Fibroblast of the aortic adventitia (primary cell): ENCODE measurements around the gene HAND1. TPM values are rescaled to one million over a fixed set of nuclear protein-coding genes. Genes with fewer than 3 reads are reported as not detected.

Experiments used
- DNase-seq: peaks from one replicate; pipeline ENCODE4 v3.0.0-alpha.2; 2010; ENCODE audit warnings: low read depth
- H3K4me3 ChIP-seq: 2 replicates; pipeline ENCODE4 v1.5.1; 2011; ENCODE audit warnings: low read depth, mild to moderate bottlenecking, control low read depth, low read length, moderate library complexity
- CTCF ChIP-seq: IDR thresholded peaks from 2 replicates; pipeline ENCODE4 v1.5.1; 2011; ENCODE audit warnings: mild to moderate bottlenecking, low read length, control low read depth, inconsistent platforms; ENCODE audit not compliant: insufficient read depth
- total RNA-seq: library from RNA; depleted of rRNA; stranded (reverse); fragments of >200 nt; gene quantifications from 2 replicates; pipeline ENCODE4 v1.2.3, GENCODE V29; 2012; ENCODE audit warnings: low replicate concordance

The HAND1 gene
- total RNA-seq, 1 donor, result not detected

- TF ChIP-seq CTCF, result no peak
These were observed 35.2 kb downstream of the HAND1 start for GRCh38 chr5:154442801-154443200.

GRCh38 chr5:154440540-154440939 lies 37.5 kb downstream of the HAND1 start:
- no peak overlapping the region for H3K4me3 ChIP-seq
- DNase-seq, result no peak
- TF ChIP-seq CTCF, result no peak

More at GRCh38 chr5:154442801-154443200, 35.2 kb downstream of the HAND1 start:
- no peak overlapping the region for H3K4me3 ChIP-seq
- DNase-seq, result no peak

- no peak for TF ChIP-seq CTCF
- H3K4me3 ChIP-seq, result no peak overlapping the region
- DNase-seq, result no peak
These were observed 40.6 kb downstream of the HAND1 start for GRCh38 chr5:154437281-154437965.

- TF ChIP-seq CTCF, result no peak
- DNase-seq, result no peak
- no peak overlapping the region for H3K4me3 ChIP-seq
These were observed 42.8 kb downstream of the HAND1 start for GRCh38 chr5:154435226-154435625.

- no peak for DNase-seq
- H3K4me3 ChIP-seq, result no peak overlapping the region
- no peak for TF ChIP-seq CTCF
These were observed 46.9 kb downstream of the HAND1 start for GRCh38 chr5:154430961-154431630.

GRCh38 chr5:154430466-154430865 lies 47.6 kb downstream of the HAND1 start:
- TF ChIP-seq CTCF, result no peak
- H3K4me3 ChIP-seq, result no peak overlapping the region
- no peak for DNase-seq
